Embryonic facial prominence (tissue), 1 donor: Measurements from ENCODE around the gene C1QTNF5.

Experiments
- DNase-seq: peaks from one replicate; pipeline ENCODE4 v3.0.0-alpha.2; 2016; ENCODE audit errors: extremely low spot score

C1QTNF5 gene

GRCh38 chr11:119318240-119319135 is 22.2 kb downstream of the C1QTNF5 start:
- DNase-seq: no peak

- DNase-seq: no peak
Observed at GRCh38 chr11:119317592-119318239, 23.0 kb downstream of the C1QTNF5 start.

- DNase-seq: no peak
Observed at GRCh38 chr11:119316729-119317591, 23.7 kb downstream of the C1QTNF5 start, which contains the start of gene MCAM. Gene MCAM, minus strand, starts transcription at chr11:119317130. Its CDS starts 29 bp downstream, at chr11:119317101.

- no peak for DNase-seq
Observed at GRCh38 chr11:119316016-119316728, 24.5 kb downstream of the C1QTNF5 start.

- DNase-seq: no peak
Observed at GRCh38 chr11:119315131-119316015, 25.3 kb downstream of the C1QTNF5 start.

- DNase-seq: no peak
Observed at GRCh38 chr11:119314726-119315125, 26.0 kb downstream of the C1QTNF5 start.

- DNase-seq: no peak
Observed at GRCh38 chr11:119310682-119311052, 30.0 kb downstream of the C1QTNF5 start.

- no peak for DNase-seq
Observed at GRCh38 chr11:119309953-119310681, 30.6 kb downstream of the C1QTNF5 start.

- DNase-seq: no peak
Observed at GRCh38 chr11:119309411-119309810, 31.3 kb downstream of the C1QTNF5 start.

GRCh38 chr11:119307974-119308373 is 32.7 kb downstream of the C1QTNF5 start:
- DNase-seq: no peak

- no peak for DNase-seq
Observed at GRCh38 chr11:119307219-119307618, 33.5 kb downstream of the C1QTNF5 start.

GRCh38 chr11:119306373-119306890 is 34.3 kb downstream of the C1QTNF5 start:
- DNase-seq: no peak

- no peak for DNase-seq
Observed at GRCh38 chr11:119305556-119306372, 34.9 kb downstream of the C1QTNF5 start.

GRCh38 chr11:119303227-119303718 is 37.4 kb downstream of the C1QTNF5 start:
- DNase-seq: no peak

GRCh38 chr11:119300198-119300964 is 40.3 kb downstream of the C1QTNF5 start:
- DNase-seq: no peak

GRCh38 chr11:119299416-119299815 is 41.3 kb downstream of the C1QTNF5 start:
- DNase-seq: no peak

GRCh38 chr11:119298726-119299125 is 42.0 kb downstream of the C1QTNF5 start:
- no peak for DNase-seq

GRCh38 chr11:119297938-119298337 is 42.7 kb downstream of the C1QTNF5 start:
- no peak for DNase-seq
